ENCODE results near the gene VAX1. TPM values are rescaled to one million over a fixed set of nuclear protein-coding genes. Genes with fewer than 3 reads are reported as not detected.

The VAX1 gene
- total RNA-seq, 1 experiment from 2014 or later: not detected

- DNase-seq (ENCODE audit: low read depth): no peak
These were observed 26.0 kb upstream of the VAX1 start for GRCh38 chr10:117163954-117164548.

- no peak for DNase-seq (ENCODE audit: low read depth)
These were observed 25.2 kb upstream of the VAX1 start for GRCh38 chr10:117163061-117163953.

- no peak for DNase-seq (ENCODE audit: low read depth)
These were observed 24.3 kb upstream of the VAX1 start for GRCh38 chr10:117162093-117163060.

GRCh38 chr10:117161386-117162033, 23.4 kb upstream of the VAX1 start:
- DNase-seq (ENCODE audit: low read depth): no peak

GRCh38 chr10:117160567-117160966, 22.5 kb upstream of the VAX1 start:
- no peak for DNase-seq (ENCODE audit: low read depth)

GRCh38 chr10:117159390-117159789, 21.3 kb upstream of the VAX1 start:
- no peak for DNase-seq (ENCODE audit: low read depth)

GRCh38 chr10:117158297-117158696, 20.2 kb upstream of the VAX1 start:
- no peak for DNase-seq (ENCODE audit: low read depth)

GRCh38 chr10:117152668-117153067, 14.6 kb upstream of the VAX1 start:
- no peak for DNase-seq (ENCODE audit: low read depth)

- DNase-seq (ENCODE audit: low read depth): no peak
These were observed 10.2 kb upstream of the VAX1 start for GRCh38 chr10:117148284-117148683.

- DNase-seq (ENCODE audit: low read depth): no peak
These were observed 6.9 kb upstream of the VAX1 start for GRCh38 chr10:117145019-117145418.

- DNase-seq (ENCODE audit: low read depth): no peak
These were observed 5.2 kb upstream of the VAX1 start for GRCh38 chr10:117143103-117143823.

- DNase-seq (ENCODE audit: low read depth): no peak
These were observed 2.4 kb upstream of the VAX1 start for GRCh38 chr10:117140525-117140902.

- no peak for DNase-seq (ENCODE audit: low read depth)
These were observed 1.8 kb upstream of the VAX1 start for GRCh38 chr10:117139581-117140524.

- peak; percentile 7 for DNase-seq (ENCODE audit: low read depth)
These were observed 939 bp upstream of the VAX1 start for GRCh38 chr10:117138838-117139580.

GRCh38 chr10:117137031-117137910, 799 bp downstream of the VAX1 start:
- DNase-seq (ENCODE audit: low read depth): peak; percentile 21

- DNase-seq (ENCODE audit: low read depth): no peak
These were observed 1.6 kb downstream of the VAX1 start for GRCh38 chr10:117136391-117136975.

GRCh38 chr10:117135480-117136140, 2.5 kb downstream of the VAX1 start:
- no peak for DNase-seq (ENCODE audit: low read depth)
